Psoas muscle (tissue), 8 donors: ENCODE measurements around the gene DSC1. TPM values are rescaled to one million over a fixed set of nuclear protein-coding genes. Genes with fewer than 3 reads are reported as not detected.

Experiments used
- ATAC-seq, 4 donors: fragments of 200-7000 bp; cut with Tn5 transposase; one replicate each; pipeline ENCODE4 v1.9.1; 2020; ENCODE audit warnings: moderate library complexity in 3 of 4, mild to moderate bottlenecking in 2 of 4
- DNase-seq, 2 donors: peaks; one replicate each; pipeline ENCODE4 v3.0.0-alpha.2; 2020
- H3K27ac ChIP-seq: fragments of 200-600 bp; one replicate; pipeline ENCODE4 v1.8.0; 2022
- H3K27me3 ChIP-seq, 3 donors: fragments of 200-600 bp in 1 of 3; one replicate each; pipeline versions ENCODE4 v1.6.1 to v1.8.0; 2013 to 2022; ENCODE audit warnings: low read length in 2 of 3, mild to moderate bottlenecking in 2 of 3, moderate library complexity in 1 of 3; ENCODE audit not compliant: insufficient read depth in 3 of 3
- H3K36me3 ChIP-seq, 2 donors: fragments of 200-600 bp in 1 of 2; one replicate each; pipeline versions ENCODE4 v1.6.1 to v1.8.0; 2013 to 2022; ENCODE audit warnings: low read depth in 1 of 2, mild to moderate bottlenecking in 1 of 2, moderate library complexity in 1 of 2; ENCODE audit not compliant: insufficient read depth in 1 of 2
- H3K4me1 ChIP-seq: fragments of 200-600 bp; one replicate; pipeline ENCODE4 v1.8.0; 2022
- H3K4me3 ChIP-seq: fragments of 200-600 bp; one replicate; pipeline ENCODE4 v1.8.0; 2022; ENCODE audit warnings: mild to moderate bottlenecking
- H3K9me3 ChIP-seq: fragments of 200-600 bp; one replicate; pipeline ENCODE4 v1.8.0; 2022
- WGBS, 3 donors: extraction: QIAGEN DNeasy Blood & Tissue Kit; methylation state at CpG; one replicate each; pipeline versions ENCODE4 v1.1.6 to v1.1.7; 2013; 5-methylcytosine and 5-hydroxymethylcytosine counted together
- intact Hi-C, 2 donors: fragments of 100-400 bp; cut with DNase I; formaldehyde crosslinking; loops; one replicate each; pipeline versions ENCODE4 v1.11.0 to v1.14.2; 2022
- polyA plus RNA-seq, 3 donors: library from polyadenylated mRNA; stranded (reverse); fragments of 200-250 nt; gene quantifications; one replicate each; pipeline ENCODE4 v1.2.3, GENCODE V29; 2013
- total RNA-seq, 4 donors: library from RNA; stranded (reverse); fragmentation: NEBNext Ultra II Directional in 2 of 4; extraction: Animal tissue kit (Norgen Biotek cat#: 25700) in 2 of 4; gene quantifications; one replicate each; pipeline versions ENCODE4 v1.2.1 to v1.2.4, GENCODE V29; 2021 to 2023
- TF ChIP-seq, protein P1 (sequence below): fragments of 200-600 bp; IDR thresholded peaks from one replicate; pipeline ENCODE4 v1.8.0; 2022; ENCODE audit warnings: antibody characterized with exemption
- donor health status: healthy with polysubstance abuse.
- donor health status: DM: no; HTN: no; CAD: no; lungs with moderate emphysema.
- donor health status: Bipolar disorder and iron deficiency.
- donor health status: healthy.
- donor health status: DM: yes; HTN: yes; CAD: no.
- donor health status: DM: no; HTN: no; CAD: no.
- donor health status: DM: no; HTN: no; CAD: no.
- donor health status: DM: yes; HTN: yes; CAD: no.

The DSC1 gene
- total and polyA plus RNA-seq, 7 donors, result not detected

DNA sequence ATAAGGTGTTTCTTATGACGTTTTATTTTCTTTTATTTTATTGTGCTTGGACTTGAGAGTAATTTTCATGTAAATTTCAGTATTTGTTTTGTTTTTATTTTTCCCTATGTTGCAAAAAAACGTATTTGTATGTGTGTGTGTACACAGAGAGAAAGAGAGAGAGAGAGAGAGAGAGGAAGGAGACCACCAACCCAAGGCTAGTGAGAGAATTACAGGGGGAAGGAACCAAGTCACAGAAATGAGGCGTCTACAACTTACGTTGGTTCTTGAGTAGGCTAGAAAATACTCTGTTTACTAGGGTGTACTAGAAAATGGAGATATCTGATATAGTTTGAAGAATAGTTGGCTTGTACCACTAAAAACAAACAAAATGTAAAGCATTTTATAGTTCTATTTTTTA, 7.7 kb upstream of the DSC1 start:
- H3K27ac ChIP-seq, result no peak overlapping the region
- DNase-seq, result no peak
- H3K4me3 ChIP-seq, result no peak overlapping the region
- H3K4me1 ChIP-seq, result no peaks in the 10 kb centered on the region
- 68 to 79% (median 76%) methylated on average over 4 of the region's 4 CpGs for WGBS, 3 donors
- TF ChIP-seq, protein P1, sequence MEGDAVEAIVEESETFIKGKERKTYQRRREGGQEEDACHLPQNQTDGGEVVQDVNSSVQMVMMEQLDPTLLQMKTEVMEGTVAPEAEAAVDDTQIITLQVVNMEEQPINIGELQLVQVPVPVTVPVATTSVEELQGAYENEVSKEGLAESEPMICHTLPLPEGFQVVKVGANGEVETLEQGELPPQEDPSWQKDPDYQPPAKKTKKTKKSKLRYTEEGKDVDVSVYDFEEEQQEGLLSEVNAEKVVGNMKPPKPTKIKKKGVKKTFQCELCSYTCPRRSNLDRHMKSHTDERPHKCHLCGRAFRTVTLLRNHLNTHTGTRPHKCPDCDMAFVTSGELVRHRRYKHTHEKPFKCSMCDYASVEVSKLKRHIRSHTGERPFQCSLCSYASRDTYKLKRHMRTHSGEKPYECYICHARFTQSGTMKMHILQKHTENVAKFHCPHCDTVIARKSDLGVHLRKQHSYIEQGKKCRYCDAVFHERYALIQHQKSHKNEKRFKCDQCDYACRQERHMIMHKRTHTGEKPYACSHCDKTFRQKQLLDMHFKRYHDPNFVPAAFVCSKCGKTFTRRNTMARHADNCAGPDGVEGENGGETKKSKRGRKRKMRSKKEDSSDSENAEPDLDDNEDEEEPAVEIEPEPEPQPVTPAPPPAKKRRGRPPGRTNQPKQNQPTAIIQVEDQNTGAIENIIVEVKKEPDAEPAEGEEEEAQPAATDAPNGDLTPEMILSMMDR, result no peak
- intact Hi-C loops, result no loop called here
- no peaks in the 10 kb centered on the region for H3K36me3 ChIP-seq
- no peak for ATAC-seq
- no peaks in the 10 kb centered on the region for H3K9me3 ChIP-seq
- H3K27me3 ChIP-seq, result no peaks in the 10 kb centered on the region

DNA sequence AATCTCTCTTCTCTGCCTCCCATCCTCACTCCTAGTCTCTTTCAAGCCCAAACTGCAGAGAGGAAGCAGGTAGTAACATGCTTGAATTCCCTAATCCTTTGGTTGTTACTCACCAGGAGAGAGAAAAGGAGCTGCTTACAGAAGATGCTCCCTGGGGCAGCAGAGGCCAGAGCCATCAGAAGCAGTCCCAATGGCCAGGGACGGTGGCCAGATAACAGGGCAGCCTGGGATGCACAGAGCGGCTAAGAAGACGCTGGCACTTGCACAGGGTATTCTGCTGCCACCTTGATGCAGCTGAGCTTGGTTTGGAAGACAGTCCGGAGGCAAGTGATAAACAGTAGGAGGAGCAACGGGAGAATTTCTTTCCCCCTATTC, 250 bp downstream of the DSC1 start:
- intact Hi-C loops, result no loop called here
- H3K9me3 ChIP-seq, result no peaks in the 10 kb centered on the region
- no peak for DNase-seq
- no peak overlapping the region for H3K4me3 ChIP-seq
- ATAC-seq, result no peak
- H3K36me3 ChIP-seq, result no peaks in the 10 kb centered on the region
- WGBS, 3 donors, result 59 to 68% (median 60%) methylated on average over 5 of the region's 5 CpGs
- H3K4me1 ChIP-seq, result no peaks in the 10 kb centered on the region
- no peaks in the 10 kb centered on the region for H3K27me3 ChIP-seq
- TF ChIP-seq, protein P1, result no peak
- no peak overlapping the region for H3K27ac ChIP-seq

DNA sequence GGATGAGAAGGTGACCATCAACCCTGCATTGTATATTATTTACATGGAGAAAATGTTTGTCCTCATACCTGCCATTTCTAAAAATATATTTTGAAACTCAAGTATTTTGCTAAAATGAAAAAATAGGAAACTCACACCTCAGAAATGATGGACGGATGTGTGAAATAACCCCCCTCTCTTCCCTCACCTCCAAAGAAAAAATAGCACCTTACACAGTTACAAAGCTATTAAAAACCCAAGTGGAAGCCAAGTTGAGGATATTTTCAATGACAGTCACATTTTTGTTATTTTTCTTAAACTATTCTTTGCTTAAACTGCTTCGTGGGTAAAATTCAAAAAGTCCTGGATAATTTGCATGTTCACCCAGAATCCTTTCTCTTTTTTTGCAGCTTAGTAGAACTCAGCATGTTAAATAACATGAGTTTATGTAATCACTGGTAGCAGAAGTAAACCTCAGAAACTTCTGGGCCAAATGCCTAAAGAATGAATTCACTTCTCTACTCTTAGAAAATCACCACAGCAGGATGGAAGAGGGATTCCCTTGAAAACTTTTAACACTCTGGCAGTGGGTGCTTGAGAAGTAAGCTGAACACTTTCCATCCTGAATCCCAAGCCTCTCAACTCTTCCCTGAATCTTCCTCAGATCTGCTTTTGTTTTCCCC, 768 bp downstream of the DSC1 start:
- no peaks in the 10 kb centered on the region for H3K9me3 ChIP-seq
- no peaks in the 10 kb centered on the region for H3K27me3 ChIP-seq
- no peak overlapping the region for H3K4me3 ChIP-seq
- DNase-seq (no peak), ATAC-seq (no peak)
- TF ChIP-seq, protein P1, result no peak
- intact Hi-C loops, result no loop called here
- WGBS, 3 donors, result 71 to 78% (median 74%) methylated on average over 2 of the region's 2 CpGs
- H3K27ac ChIP-seq, result no peak overlapping the region
- H3K36me3 ChIP-seq, result no peaks in the 10 kb centered on the region
- H3K4me1 ChIP-seq, result no peaks in the 10 kb centered on the region

DNA sequence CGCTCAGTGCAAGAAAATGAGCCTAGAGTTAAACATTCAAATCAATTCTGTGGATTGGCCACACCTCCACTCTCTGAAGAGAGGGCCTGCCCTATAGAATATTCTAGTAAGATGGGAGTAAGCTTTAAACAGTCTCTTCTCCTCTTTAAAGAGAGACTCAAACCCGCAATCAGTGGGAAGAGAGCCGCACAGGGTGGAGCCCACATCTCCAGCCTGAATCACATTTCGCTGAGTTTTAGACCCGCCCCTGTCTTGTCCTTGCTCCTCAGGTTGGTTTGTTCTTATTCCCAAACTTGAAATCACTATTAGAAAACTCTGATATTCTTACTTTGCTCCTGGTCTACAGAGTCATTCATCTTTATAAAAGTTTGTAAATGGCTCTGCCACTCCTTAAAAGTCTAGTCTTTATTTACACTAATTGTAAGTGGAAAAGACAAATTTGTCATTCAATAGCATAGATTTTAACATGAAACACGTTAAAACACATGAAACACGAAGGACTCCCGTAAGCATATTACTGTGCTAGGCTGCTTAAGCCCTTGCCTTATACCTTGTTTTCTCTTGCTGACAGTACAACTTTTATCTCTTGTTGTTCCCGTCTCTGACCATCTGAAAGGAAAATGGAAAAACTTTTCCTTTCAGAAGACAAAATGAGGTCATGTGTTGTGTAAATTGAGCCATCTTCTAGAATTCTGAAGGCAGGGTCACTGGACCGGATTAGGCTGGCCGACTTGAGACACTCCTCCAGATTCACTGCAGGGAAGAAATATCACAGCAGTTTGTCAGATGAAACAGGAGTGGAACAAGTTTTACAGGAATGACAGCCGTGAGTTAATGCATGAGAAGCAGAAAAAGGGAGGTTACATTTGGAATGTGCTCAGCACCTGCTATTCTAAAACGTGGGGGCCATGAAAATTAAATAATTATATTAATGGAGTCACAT, 5.6 kb downstream of the DSC1 start:
- 58 to 67% (median 59%) methylated on average over 13 of the region's 13 CpGs for WGBS, 3 donors

More for the DNA sequence above, 5.6 kb downstream of the DSC1 start:
- DNase-seq, result no peak
- Histone ChIP-seq H3K9me3 (no peaks in the 10 kb centered on the region), H3K27ac (no peak overlapping the region), H3K36me3 (no peaks in the 10 kb centered on the region), H3K27me3 (no peaks in the 10 kb centered on the region), H3K4me1 (no peaks in the 10 kb centered on the region), H3K4me3 (no peak overlapping the region)
- TF ChIP-seq, protein P1, result no peak
- no peak for ATAC-seq
- intact Hi-C loops, result no loop called here
